22Rv1 (cell line): ENCODE results near the gene ACYP2.

ENCODE experiments used
- ZFX ChIP-seq: fragments of 450-650 bp; IDR thresholded peaks from 2 replicates; pipeline ENCODE4 v1.6.1; 2017; ENCODE audit warnings: antibody characterized with exemption, borderline replicate concordance
- TF ChIP-seq, protein P1 (sequence below): fragments of 450-650 bp; IDR thresholded peaks from 2 replicates; pipeline ENCODE4 v1.5.1; 2017; ENCODE audit warnings: mild to moderate bottlenecking

DNA sequence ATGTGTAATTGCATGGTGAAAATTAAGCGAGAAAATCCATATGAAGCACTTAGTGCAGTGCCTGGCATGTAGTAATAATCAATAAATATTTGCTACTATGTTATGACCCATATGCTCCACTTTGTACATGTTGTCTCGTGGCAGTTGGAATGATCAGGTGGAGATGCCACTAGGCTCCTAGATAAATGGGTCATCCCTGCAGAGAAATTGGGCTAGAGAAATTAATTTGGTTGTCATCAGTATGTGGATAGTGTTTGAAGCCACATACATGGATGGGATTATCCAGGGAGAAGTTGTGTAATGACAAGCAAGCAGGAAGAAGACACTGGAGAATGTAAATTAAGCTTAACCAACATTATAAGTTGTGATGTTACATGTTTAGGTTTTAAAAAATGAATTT is 33.0 kb downstream of the ACYP2 start:
- TF ChIP-seq, protein P1, sequence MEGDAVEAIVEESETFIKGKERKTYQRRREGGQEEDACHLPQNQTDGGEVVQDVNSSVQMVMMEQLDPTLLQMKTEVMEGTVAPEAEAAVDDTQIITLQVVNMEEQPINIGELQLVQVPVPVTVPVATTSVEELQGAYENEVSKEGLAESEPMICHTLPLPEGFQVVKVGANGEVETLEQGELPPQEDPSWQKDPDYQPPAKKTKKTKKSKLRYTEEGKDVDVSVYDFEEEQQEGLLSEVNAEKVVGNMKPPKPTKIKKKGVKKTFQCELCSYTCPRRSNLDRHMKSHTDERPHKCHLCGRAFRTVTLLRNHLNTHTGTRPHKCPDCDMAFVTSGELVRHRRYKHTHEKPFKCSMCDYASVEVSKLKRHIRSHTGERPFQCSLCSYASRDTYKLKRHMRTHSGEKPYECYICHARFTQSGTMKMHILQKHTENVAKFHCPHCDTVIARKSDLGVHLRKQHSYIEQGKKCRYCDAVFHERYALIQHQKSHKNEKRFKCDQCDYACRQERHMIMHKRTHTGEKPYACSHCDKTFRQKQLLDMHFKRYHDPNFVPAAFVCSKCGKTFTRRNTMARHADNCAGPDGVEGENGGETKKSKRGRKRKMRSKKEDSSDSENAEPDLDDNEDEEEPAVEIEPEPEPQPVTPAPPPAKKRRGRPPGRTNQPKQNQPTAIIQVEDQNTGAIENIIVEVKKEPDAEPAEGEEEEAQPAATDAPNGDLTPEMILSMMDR: no peak
- no peak for TF ChIP-seq ZFX
